ENCODE measurements around the gene CEP164. TPM values are rescaled to one million over a fixed set of nuclear protein-coding genes. Genes with fewer than 3 reads are reported as not detected.
A peak's percentile ranks its signal among the peaks of the same experiment; 100 is the strongest.

Gene CEP164
- polyA plus RNA-seq, 3 donors = 4.3 to 32.1 (median 8.0) TPM

DNA sequence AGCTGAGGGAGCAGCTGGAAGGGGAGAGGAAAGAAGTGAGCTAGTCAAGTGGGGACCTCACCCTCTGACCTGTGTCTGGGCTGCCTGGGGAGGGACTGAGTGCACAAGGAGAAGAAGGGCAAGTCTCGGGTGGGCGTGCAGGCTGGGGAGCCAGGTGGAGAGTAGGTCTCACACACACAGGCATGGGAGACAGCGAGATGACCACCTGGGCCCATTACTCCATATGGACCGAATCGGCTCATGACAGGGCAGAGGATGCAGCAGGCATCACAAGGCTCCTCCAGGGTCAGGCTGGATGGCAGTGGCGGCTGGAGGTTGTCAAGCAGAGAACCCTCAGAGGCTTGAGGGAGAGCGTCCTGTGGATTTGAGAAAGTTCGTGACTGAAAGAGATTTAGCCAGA, 63.5 kb downstream of the CEP164 start:
- Histone ChIP-seq H3K79me2 (ENCODE audit: insufficient read depth, low read length) (no peaks in the 10 kb centered on the region), H2AFZ (ENCODE audit: insufficient read depth, low read depth, low read length, poor library complexity, severe bottlenecking) (no peak overlapping the region), H3K4me1 (ENCODE audit: control insufficient read depth in 1 of 2, insufficient read depth in 2 of 2, low read length in 2 of 2) (no peaks in the 10 kb centered on the region), H3K27me3 (ENCODE audit: control insufficient read depth in 2 of 2, insufficient read depth in 2 of 2, low read length in 2 of 2) (no peaks in the 10 kb centered on the region), H3K4me2 (replicated peaks; ENCODE audit: extremely low read depth, low read length, poor library complexity, severe bottlenecking) (no peak overlapping the region), H3K9ac (ENCODE audit: insufficient read depth, low read length, poor library complexity, severe bottlenecking) (no peak overlapping the region), H4K20me1 (ENCODE audit: insufficient read depth, low read length) (no peaks in the 10 kb centered on the region), H3K4me3 (replicated peaks in 1 of 3; ENCODE audit: low read depth in 2 of 3, low read length in 3 of 3) (no peak overlapping the region), H3K27ac (ENCODE audit: low read depth in 1 of 2, low read length in 2 of 2) (no peak overlapping the region), H3K36me3 (replicated peaks in 1 of 2; ENCODE audit: control insufficient read depth in 1 of 2, insufficient read depth in 2 of 2, low read length in 2 of 2) (peaks cover 71 to 93% of the 10 kb centered on the region in 2 donors), H3K9me3 (replicated peaks in 1 of 2; ENCODE audit: control insufficient read depth in 1 of 2, insufficient read depth in 1 of 2, low read length in 2 of 2) (no peaks in the 10 kb centered on the region)
- Mint-ChIP-seq H3K4me3 (no peak overlapping the region), H3K36me3 (peaks cover 86 to 95% of the 10 kb centered on the region in 2 donors), H3K4me1 (no peaks in the 10 kb centered on the region), H3K9me3 (no peaks in the 10 kb centered on the region), H3K27me3 (ENCODE audit: low read depth in 3 of 3) (no peaks in the 10 kb centered on the region), H3K27ac (peak overlapping the region in 1 of 7 donors; percentile 4)
- no peak for DNase-seq
- no peak for TF ChIP-seq CTCF (IDR thresholded peaks at IDR 0.05)
- intact Hi-C loops (cut with micrococcal nuclease) = no loop called here
- 93% methylated on average over 6 of the region's 8 CpGs for WGBS (ENCODE audit: insufficient coverage)

GRCh38 chr11:117392001-117392690, 64.5 kb downstream of the CEP164 start:
- Histone ChIP-seq H4K20me1 (ENCODE audit: insufficient read depth, low read length) (no peaks in the 10 kb centered on the region), H3K9me3 (replicated peaks in 1 of 2; ENCODE audit: control insufficient read depth in 1 of 2, insufficient read depth in 1 of 2, low read length in 2 of 2) (peaks cover 0 to 5% of the 10 kb centered on the region in 2 donors), H3K4me3 (replicated peaks in 1 of 3; ENCODE audit: low read depth in 2 of 3, low read length in 3 of 3) (no peak overlapping the region), H3K79me2 (ENCODE audit: insufficient read depth, low read length) (no peaks in the 10 kb centered on the region), H3K36me3 (replicated peaks in 1 of 2; ENCODE audit: control insufficient read depth in 1 of 2, insufficient read depth in 2 of 2, low read length in 2 of 2) (peaks cover 72 to 93% of the 10 kb centered on the region in 2 donors), H3K27me3 (ENCODE audit: control insufficient read depth in 2 of 2, insufficient read depth in 2 of 2, low read length in 2 of 2) (no peaks in the 10 kb centered on the region), H3K4me1 (ENCODE audit: control insufficient read depth in 1 of 2, insufficient read depth in 2 of 2, low read length in 2 of 2) (no peaks in the 10 kb centered on the region), H3K9ac (ENCODE audit: insufficient read depth, low read length, poor library complexity, severe bottlenecking) (no peak overlapping the region), H2AFZ (ENCODE audit: insufficient read depth, low read depth, low read length, poor library complexity, severe bottlenecking) (no peak overlapping the region), H3K27ac (ENCODE audit: low read depth in 1 of 2, low read length in 2 of 2) (peak overlapping the region in 1 of 2 donors; percentile 11), H3K4me2 (replicated peaks; ENCODE audit: extremely low read depth, low read length, poor library complexity, severe bottlenecking) (no peak overlapping the region)
- H3K27me3 Mint-ChIP-seq (ENCODE audit: low read depth in 3 of 3) = no peaks in the 10 kb centered on the region
- intact Hi-C loops (cut with micrococcal nuclease) = no loop called here
- peaks cover 0 to 8% (median 2%) of the 10 kb centered on the region in 7 donors for H3K9me3 Mint-ChIP-seq
- H3K4me3 Mint-ChIP-seq = no peak overlapping the region
- H3K27ac Mint-ChIP-seq = peak overlapping the region in 1 of 7 donors; percentile 46
- 93% methylated on average over 10 of the region's 12 CpGs for WGBS (ENCODE audit: insufficient coverage)
- peaks cover 88 to 96% of the 10 kb centered on the region in 2 donors for H3K36me3 Mint-ChIP-seq
- no peak for DNase-seq
- no peaks in the 10 kb centered on the region for H3K4me1 Mint-ChIP-seq
- no peak for TF ChIP-seq CTCF (IDR thresholded peaks at IDR 0.05)
